HepG2 (cell line): Measurements from ENCODE around the gene ATXN7L3. TPM values are rescaled to one million over a fixed set of nuclear protein-coding genes. Genes with fewer than 3 reads are reported as not detected.

ENCODE experiments used
- BRD4 ChIP-seq: sonication (generic); formaldehyde crosslinking; IDR thresholded peaks from 2 replicates; pipeline ENCODE4 v1.4.0; 2020; ENCODE audit warnings: missing genetic modification reagents
- HIC2 ChIP-seq: sonication (generic); formaldehyde crosslinking; IDR thresholded peaks from 2 replicates; pipeline ENCODE4 v1.9.0; 2022; ENCODE audit warnings: low read depth, missing genetic modification reagents
- HINFP ChIP-seq: sonication (generic); formaldehyde crosslinking; IDR thresholded peaks from 2 replicates; pipeline ENCODE4 v1.4.0; 2020; ENCODE audit warnings: low read depth, mild to moderate bottlenecking, missing genetic modification reagents
- NR2C2 ChIP-seq: sonication (generic); formaldehyde crosslinking; IDR thresholded peaks from 2 replicates; pipeline ENCODE4 v1.4.0; 2020; ENCODE audit warnings: missing genetic modification reagents, mild to moderate bottlenecking, moderate library complexity, borderline replicate concordance
- SOX5 ChIP-seq: IDR thresholded peaks from 2 replicates; pipeline ENCODE4 v1.6.1; 2016; ENCODE audit warnings: borderline replicate concordance
- TEAD3 ChIP-seq: optimal IDR thresholded peaks from 2 replicates; pipeline ENCODE3; 2016; ENCODE audit warnings: borderline replicate concordance
- ZBED4 ChIP-seq: sonication (generic); formaldehyde crosslinking; IDR thresholded peaks from 2 replicates; pipeline ENCODE4 v1.4.0; 2020; ENCODE audit warnings: missing genetic modification reagents, borderline replicate concordance
- ZNF10 ChIP-seq: sonication (generic); formaldehyde crosslinking; IDR thresholded peaks from 2 replicates; pipeline ENCODE4 v1.4.0; 2020; ENCODE audit warnings: mild to moderate bottlenecking, low read depth, missing genetic modification reagents, borderline replicate concordance
- ZNF281 ChIP-seq: sonication (generic); formaldehyde crosslinking; IDR thresholded peaks from 2 replicates; pipeline ENCODE4 v1.4.0; 2020; ENCODE audit warnings: missing genetic modification reagents, borderline replicate concordance
- ZNF547 ChIP-seq: sonication (generic); formaldehyde crosslinking; IDR thresholded peaks from 2 replicates; pipeline ENCODE4 v1.5.1; 2020; ENCODE audit warnings: mild to moderate bottlenecking, missing genetic modification reagents
- ZNF660 ChIP-seq: sonication (generic); formaldehyde crosslinking; IDR thresholded peaks from 2 replicates; pipeline ENCODE4 v1.5.1; 2020; ENCODE audit warnings: mild to moderate bottlenecking, low read depth, missing genetic modification reagents, borderline replicate concordance
- polyA plus RNA-seq, 8 experiments: library from polyadenylated mRNA; depleted of rRNA in 3 of 8; stranded (reverse) in 7 of 8; unstranded in 1 of 8; fragments of >200 nt; fragmentation: Illumina TruSeq in 4 of 8; extraction: Trizol in 4 of 8; gene quantifications; 2 replicates each; pipeline versions ENCODE4 v1.2.1 to v1.2.3, GENCODE V29; 2011 to 2016; ENCODE audit warnings: low read depth in 4 of 8, missing spikeins in 1 of 8, mixed read lengths in 1 of 8; ENCODE audit not compliant: insufficient read depth in 1 of 8
- total RNA-seq, 5 experiments: library from RNA; depleted of rRNA; stranded (reverse); fragments of >200 nt; fragmentation: Illumina TruSeq; extraction: Trizol; gene quantifications; 2 replicates each; pipeline ENCODE4 v1.2.3, GENCODE V29; 2016; ENCODE audit warnings: low read depth in 1 of 5
- TF ChIP-seq, protein P1 (sequence below): sonication (generic); formaldehyde crosslinking; IDR thresholded peaks from 2 replicates; pipeline ENCODE4 v1.5.0; 2020; ENCODE audit warnings: mild to moderate bottlenecking, missing genetic modification reagents, borderline replicate concordance

The ATXN7L3 gene
- total and polyA plus RNA-seq, 2 of the 13 experiments (the other 11 are each of a cell fraction or from before 2014, with no cell fraction given) = 44.5 to 59.1 TPM

DNA sequence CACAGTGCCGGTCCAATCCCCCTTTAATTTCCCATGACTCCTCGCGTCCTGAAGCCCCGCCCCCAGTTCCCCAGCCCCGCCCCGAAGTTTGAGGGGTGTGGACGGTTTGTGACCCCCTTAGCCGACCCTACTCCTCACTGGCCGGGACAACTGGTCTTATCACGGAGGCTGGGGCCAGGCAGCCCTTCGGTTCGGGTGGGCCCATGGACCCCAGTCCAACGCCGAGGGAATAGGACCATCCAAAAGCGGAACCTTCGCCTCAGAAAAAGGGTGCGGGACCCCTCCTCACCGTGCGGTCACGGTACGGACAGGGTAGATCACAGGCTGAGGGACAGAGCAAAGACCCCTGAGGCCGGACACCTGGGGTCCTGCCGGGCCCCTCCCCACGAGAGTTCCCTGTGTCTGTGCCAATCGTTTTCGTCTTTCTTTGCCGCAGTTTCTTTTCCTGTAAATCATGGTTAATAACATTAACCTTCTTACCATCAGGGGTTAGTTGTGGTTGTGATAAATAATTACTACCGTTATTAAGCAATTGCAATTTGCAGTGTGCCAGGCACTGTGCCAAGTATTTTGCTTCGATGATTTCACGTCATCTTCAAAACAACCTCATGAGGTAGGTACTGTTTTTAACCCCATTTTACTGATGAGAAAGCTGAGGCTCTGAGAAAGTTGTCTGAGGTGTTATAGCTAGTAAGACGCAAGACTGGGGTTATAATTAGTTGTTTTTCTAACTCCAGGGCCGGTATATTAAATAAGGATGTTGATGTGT is 12.4 kb downstream of the ATXN7L3 start (continued):
- TF ChIP-seq TEAD3 (CRISPR knock-in tag) (no peak), SOX5 (CRISPR knock-in tag) (no peak), ZNF10 (CRISPR knock-in tag) (no peak), ZBED4 (CRISPR knock-in tag) (no peak), NR2C2 (peak; percentile 62; the same call in 1 of the 2 replicates), ZNF547 (CRISPR knock-in tag) (no peak), ZNF660 (CRISPR knock-in tag) (no peak), BRD4 (0 out of 2 replicates have a peak, but pooled peaks have one; percentile 36), ZNF281 (CRISPR knock-in tag) (no peak), HINFP (CRISPR knock-in tag) (0 out of 2 replicates have a peak, but pooled peaks have one; percentile 12), HIC2 (CRISPR knock-in tag) (0 out of 2 replicates have a peak, but pooled peaks have one; percentile 16)
- TF ChIP-seq, protein P1, sequence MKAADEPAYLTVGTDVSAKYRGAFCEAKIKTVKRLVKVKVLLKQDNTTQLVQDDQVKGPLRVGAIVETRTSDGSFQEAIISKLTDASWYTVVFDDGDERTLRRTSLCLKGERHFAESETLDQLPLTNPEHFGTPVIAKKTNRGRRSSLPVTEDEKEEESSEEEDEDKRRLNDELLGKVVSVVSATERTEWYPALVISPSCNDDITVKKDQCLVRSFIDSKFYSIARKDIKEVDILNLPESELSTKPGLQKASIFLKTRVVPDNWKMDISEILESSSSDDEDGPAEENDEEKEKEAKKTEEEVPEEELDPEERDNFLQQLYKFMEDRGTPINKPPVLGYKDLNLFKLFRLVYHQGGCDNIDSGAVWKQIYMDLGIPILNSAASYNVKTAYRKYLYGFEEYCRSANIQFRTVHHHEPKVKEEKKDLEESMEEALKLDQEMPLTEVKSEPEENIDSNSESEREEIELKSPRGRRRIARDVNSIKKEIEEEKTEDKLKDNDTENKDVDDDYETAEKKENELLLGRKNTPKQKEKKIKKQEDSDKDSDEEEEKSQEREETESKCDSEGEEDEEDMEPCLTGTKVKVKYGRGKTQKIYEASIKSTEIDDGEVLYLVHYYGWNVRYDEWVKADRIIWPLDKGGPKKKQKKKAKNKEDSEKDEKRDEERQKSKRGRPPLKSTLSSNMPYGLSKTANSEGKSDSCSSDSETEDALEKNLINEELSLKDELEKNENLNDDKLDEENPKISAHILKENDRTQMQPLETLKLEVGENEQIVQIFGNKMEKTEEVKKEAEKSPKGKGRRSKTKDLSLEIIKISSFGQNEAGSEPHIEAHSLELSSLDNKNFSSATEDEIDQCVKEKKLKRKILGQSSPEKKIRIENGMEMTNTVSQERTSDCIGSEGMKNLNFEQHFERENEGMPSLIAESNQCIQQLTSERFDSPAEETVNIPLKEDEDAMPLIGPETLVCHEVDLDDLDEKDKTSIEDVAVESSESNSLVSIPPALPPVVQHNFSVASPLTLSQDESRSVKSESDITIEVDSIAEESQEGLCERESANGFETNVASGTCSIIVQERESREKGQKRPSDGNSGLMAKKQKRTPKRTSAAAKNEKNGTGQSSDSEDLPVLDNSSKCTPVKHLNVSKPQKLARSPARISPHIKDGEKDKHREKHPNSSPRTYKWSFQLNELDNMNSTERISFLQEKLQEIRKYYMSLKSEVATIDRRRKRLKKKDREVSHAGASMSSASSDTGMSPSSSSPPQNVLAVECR (CRISPR knock-in tag) = no peak; the same call in 1 of the 2 replicates
